NCI-H2081 treated with DMSO at 0.1 percent for 48 hours (cell line): ENCODE measurements around the gene FOXC2.
"Not testable (repeated sequence)": the region's sequence is repeated elsewhere in the genome, so short reads cannot be mapped to it uniquely, and the experiment has no call there.

Experiments used
- DNase-seq: peaks from one replicate; lab custom pipeline; 2025; lab: John Stamatoyannopoulos, UW

FOXC2 gene

GRCh38 chr16:86587955-86588354 is 21.3 kb downstream of the FOXC2 start:
- not testable (repeated sequence) for DNase-seq

GRCh38 chr16:86590501-86591144 is 24.0 kb downstream of the FOXC2 start:
- DNase-seq: no peak

- DNase-seq: no peak
Observed at GRCh38 chr16:86591270-86591669, 24.6 kb downstream of the FOXC2 start.

- no peak for DNase-seq
Observed at GRCh38 chr16:86593913-86594620, 27.4 kb downstream of the FOXC2 start.

- no peak for DNase-seq
Observed at GRCh38 chr16:86594721-86595120, 28.1 kb downstream of the FOXC2 start.

GRCh38 chr16:86595983-86596605 is 29.5 kb downstream of the FOXC2 start:
- no peak for DNase-seq

- DNase-seq: no peak
Observed at GRCh38 chr16:86597126-86597879, 30.7 kb downstream of the FOXC2 start.

- DNase-seq: no peak
Observed at GRCh38 chr16:86597880-86598606, 31.4 kb downstream of the FOXC2 start.

- DNase-seq: no peak
Observed at GRCh38 chr16:86598607-86599565, 32.3 kb downstream of the FOXC2 start.

GRCh38 chr16:86601356-86601755 is 34.7 kb downstream of the FOXC2 start:
- DNase-seq: no peak

GRCh38 chr16:86602521-86602920 is 35.9 kb downstream of the FOXC2 start:
- DNase-seq: no peak

GRCh38 chr16:86604436-86605193 is 38.0 kb downstream of the FOXC2 start:
- no peak for DNase-seq

GRCh38 chr16:86605950-86606349 is 39.3 kb downstream of the FOXC2 start:
- DNase-seq: no peak

GRCh38 chr16:86608301-86608747 is 41.7 kb downstream of the FOXC2 start:
- DNase-seq: no peak

GRCh38 chr16:86609115-86609514 is 42.5 kb downstream of the FOXC2 start:
- DNase-seq: no peak

GRCh38 chr16:86609661-86610060 is 43.0 kb downstream of the FOXC2 start:
- no peak for DNase-seq

- DNase-seq: no peak
Observed at GRCh38 chr16:86610779-86611524, 44.3 kb downstream of the FOXC2 start.

- no peak for DNase-seq
Observed at GRCh38 chr16:86611525-86611855, 44.9 kb downstream of the FOXC2 start.

GRCh38 chr16:86611941-86612340 is 45.3 kb downstream of the FOXC2 start:
- DNase-seq: no peak
